Calu3 (cell line): ENCODE data around the gene NCEH1. TPM values are rescaled to one million over a fixed set of nuclear protein-coding genes. Genes with fewer than 3 reads are reported as not detected.

Experiments
- BruUV-seq: library from RNA; stranded (reverse); fragments of 400-500 nt; replicated peaks from 2 replicates; lab custom pipeline; 2021; lab: Mats Ljungman, UMichigan
- CTCF ChIA-PET: fragments of 300-600 bp; sonication (Branson Sonifier 250); formaldehyde crosslinking; loops from one replicate; lab custom pipeline; 2022; ENCODE audit warnings: antibody characterized with exemption; lab: Charles Lee
- DNase-seq: peaks from one replicate; pipeline ENCODE4 v3.0.0; 2022
- H3K27ac Mint-ChIP-seq: one replicate; pipeline ENCODE4 v1.8.0; 2022; ENCODE audit warnings: mixed read lengths; ENCODE audit not compliant: unreplicated experiment
- H3K27me3 Mint-ChIP-seq: one replicate; pipeline ENCODE4 v1.8.0; 2022; ENCODE audit warnings: mixed read lengths; ENCODE audit not compliant: unreplicated experiment
- H3K36me3 Mint-ChIP-seq: one replicate; pipeline ENCODE4 v1.8.0; 2022; ENCODE audit warnings: mild to moderate bottlenecking, moderate library complexity, mixed read lengths; ENCODE audit not compliant: insufficient read depth, unreplicated experiment
- H3K4me1 Mint-ChIP-seq: one replicate; pipeline ENCODE4 v1.8.0; 2022; ENCODE audit warnings: mild to moderate bottlenecking, low read depth, mixed read lengths; ENCODE audit not compliant: unreplicated experiment
- H3K4me3 Mint-ChIP-seq: one replicate; pipeline ENCODE4 v1.8.0; 2022; ENCODE audit warnings: mild to moderate bottlenecking, low read depth, moderate library complexity, mixed read lengths; ENCODE audit not compliant: unreplicated experiment
- H3K9me3 Mint-ChIP-seq: one replicate; pipeline ENCODE4 v1.8.0; 2022; ENCODE audit warnings: low read depth, mixed read lengths; ENCODE audit not compliant: unreplicated experiment
- intact Hi-C: fragments of 100-400 bp; cut with micrococcal nuclease; formaldehyde crosslinking; loops from one replicate; pipeline ENCODE4 v1.10.0; 2022; ENCODE audit not compliant: unreplicated experiment
- total RNA-seq: library from RNA; stranded (reverse); gene quantifications from 2 replicates; pipeline ENCODE4 v1.2.3, GENCODE V29; 2022
- TF ChIP-seq, protein P1 (sequence below): fragments of 200-600 bp; IDR thresholded peaks from one replicate; pipeline ENCODE4 v1.8.0; 2022; ENCODE audit warnings: antibody characterized with exemption; ENCODE audit not compliant: unreplicated experiment

NCEH1 gene
- total RNA-seq, 1 experiment from 2014 or later: 163 TPM

DNA sequence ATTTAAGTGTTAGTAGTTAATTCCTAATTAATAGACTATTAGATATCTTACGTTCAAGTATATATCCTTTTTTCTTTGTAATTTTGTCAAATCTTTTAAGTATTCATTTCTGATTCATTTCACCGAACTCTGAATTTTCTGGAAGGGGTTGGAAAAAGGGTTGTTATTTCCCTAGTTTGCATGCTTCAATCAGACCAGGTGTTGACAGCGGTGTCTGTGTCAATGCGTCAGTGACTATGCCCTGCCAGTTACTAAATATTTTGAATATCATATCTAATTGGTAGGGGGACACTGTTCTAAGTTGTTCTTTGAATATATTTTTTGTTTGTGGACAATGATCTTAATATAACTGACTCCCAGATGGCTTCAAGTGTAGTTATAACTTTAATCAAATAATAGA is 124.9 kb downstream of the NCEH1 start:
- BruUV-seq: no TSS peak
- Mint-ChIP-seq H3K9me3 (peaks cover 5% of the 10 kb centered on the region), H3K27ac (no peak overlapping the region), H3K4me1 (peaks cover 4% of the 10 kb centered on the region), H3K4me3 (no peak overlapping the region), H3K36me3 (no peaks in the 10 kb centered on the region), H3K27me3 (no peaks in the 10 kb centered on the region)
- DNase-seq: no peak
- intact Hi-C loops: no loop called here
- CTCF ChIA-PET: interaction anchor here (0.9 to 1.7 kb wide), 2 partner anchors 10 to 69 kb away, joined by 3 to 7 read pairs; no protein-coding TSS in a partner anchor
- TF ChIP-seq, protein P1, sequence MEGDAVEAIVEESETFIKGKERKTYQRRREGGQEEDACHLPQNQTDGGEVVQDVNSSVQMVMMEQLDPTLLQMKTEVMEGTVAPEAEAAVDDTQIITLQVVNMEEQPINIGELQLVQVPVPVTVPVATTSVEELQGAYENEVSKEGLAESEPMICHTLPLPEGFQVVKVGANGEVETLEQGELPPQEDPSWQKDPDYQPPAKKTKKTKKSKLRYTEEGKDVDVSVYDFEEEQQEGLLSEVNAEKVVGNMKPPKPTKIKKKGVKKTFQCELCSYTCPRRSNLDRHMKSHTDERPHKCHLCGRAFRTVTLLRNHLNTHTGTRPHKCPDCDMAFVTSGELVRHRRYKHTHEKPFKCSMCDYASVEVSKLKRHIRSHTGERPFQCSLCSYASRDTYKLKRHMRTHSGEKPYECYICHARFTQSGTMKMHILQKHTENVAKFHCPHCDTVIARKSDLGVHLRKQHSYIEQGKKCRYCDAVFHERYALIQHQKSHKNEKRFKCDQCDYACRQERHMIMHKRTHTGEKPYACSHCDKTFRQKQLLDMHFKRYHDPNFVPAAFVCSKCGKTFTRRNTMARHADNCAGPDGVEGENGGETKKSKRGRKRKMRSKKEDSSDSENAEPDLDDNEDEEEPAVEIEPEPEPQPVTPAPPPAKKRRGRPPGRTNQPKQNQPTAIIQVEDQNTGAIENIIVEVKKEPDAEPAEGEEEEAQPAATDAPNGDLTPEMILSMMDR: no peak

DNA sequence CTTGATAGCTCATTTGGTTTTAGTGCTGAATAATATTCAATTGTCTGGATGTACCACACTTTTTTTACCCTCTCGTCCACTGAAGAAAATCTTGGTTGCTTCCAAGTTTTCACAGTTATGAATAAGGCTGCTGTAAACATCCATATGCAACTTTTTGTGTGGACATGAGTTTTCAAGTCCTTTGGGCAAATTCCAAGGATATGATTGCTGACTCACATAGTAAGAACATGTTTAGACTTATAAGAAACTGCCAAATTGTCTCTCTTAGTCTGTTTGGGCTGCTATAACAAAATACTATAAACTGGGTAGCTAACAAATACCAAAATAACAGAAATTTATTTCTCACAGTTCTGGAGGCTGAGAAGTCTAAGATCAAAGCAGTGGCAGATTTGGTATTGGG is 128.2 kb downstream of the NCEH1 start:
- BruUV-seq: no TSS peak
- TF ChIP-seq, protein P1: no peak
- peaks cover 2% of the 10 kb centered on the region for H3K9me3 Mint-ChIP-seq
- H3K36me3 Mint-ChIP-seq: no peaks in the 10 kb centered on the region
- H3K4me3 Mint-ChIP-seq: no peak overlapping the region
- peaks cover 10% of the 10 kb centered on the region for H3K4me1 Mint-ChIP-seq
- no peaks in the 10 kb centered on the region for H3K27me3 Mint-ChIP-seq
- no peak overlapping the region for H3K27ac Mint-ChIP-seq
- CTCF ChIA-PET: no interaction called here
- intact Hi-C loops: no loop called here
- no peak for DNase-seq

DNA sequence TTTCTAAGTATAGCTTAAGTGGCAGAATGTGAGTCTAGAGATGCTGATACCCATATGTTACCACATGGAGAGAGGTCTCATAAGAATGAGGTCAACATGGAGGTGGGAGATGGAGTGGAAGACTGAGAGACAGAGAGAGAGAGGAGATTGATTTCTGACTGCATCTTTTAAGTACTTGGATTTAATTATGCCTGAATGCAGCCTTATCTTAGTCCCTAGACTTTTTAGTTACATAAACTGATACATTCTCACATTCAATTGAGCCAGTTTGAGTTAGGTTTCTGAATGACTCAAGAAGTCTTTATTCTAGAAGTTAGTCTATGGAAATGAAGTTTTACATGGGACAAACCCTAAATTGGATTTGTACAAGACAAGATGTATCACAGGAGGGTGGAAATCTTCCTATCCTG is 129.1 kb downstream of the NCEH1 start:
- no TSS peak for BruUV-seq
- H3K27me3 Mint-ChIP-seq: no peaks in the 10 kb centered on the region
- peaks cover 4% of the 10 kb centered on the region for H3K9me3 Mint-ChIP-seq
- intact Hi-C loops: no loop called here
- CTCF ChIA-PET: no interaction called here
- DNase-seq: no peak
- H3K4me1 Mint-ChIP-seq: peaks cover 10% of the 10 kb centered on the region
- TF ChIP-seq, protein P1: no peak
- H3K36me3 Mint-ChIP-seq: no peaks in the 10 kb centered on the region
- H3K4me3 Mint-ChIP-seq: no peak overlapping the region
- no peak overlapping the region for H3K27ac Mint-ChIP-seq

DNA sequence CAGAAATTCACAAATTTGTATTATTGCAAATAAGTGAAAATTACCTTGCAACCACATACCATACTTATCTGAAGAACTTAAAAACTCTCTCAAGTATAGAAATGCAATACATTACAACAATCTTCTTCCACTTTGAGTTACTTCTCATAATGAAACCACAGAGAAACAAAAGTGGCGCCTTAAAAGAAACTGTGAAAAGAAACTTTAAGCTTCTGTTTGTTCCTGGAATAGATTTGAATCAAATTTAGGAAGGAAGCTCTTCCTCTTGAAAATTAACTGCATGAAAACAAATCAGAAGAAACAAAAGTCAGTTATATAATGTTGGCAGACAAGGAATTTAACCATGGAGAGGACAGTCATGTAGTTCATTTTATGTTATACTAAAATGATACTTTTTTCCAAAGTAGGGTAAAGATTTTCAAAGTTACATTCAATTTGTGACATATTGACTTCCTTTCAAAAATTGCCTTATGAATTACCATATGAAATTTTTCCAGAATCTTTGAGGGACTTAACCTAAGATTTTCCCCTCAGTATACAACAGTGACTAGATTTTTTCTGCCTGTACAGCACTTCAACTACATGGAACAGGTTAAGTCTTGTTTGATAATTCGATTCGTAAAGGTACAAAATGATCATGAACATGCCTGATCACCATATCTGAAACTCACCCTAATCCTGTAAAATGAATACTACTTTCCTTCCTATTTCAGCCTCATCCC is 130.0 kb downstream of the NCEH1 start:
- H3K9me3 Mint-ChIP-seq: peaks cover 4% of the 10 kb centered on the region
- BruUV-seq: no TSS peak
- TF ChIP-seq, protein P1: no peak
- no peaks in the 10 kb centered on the region for H3K27me3 Mint-ChIP-seq
- H3K4me1 Mint-ChIP-seq: peaks cover 10% of the 10 kb centered on the region
- intact Hi-C loops: no loop called here
- no peaks in the 10 kb centered on the region for H3K36me3 Mint-ChIP-seq
- no peak overlapping the region for H3K4me3 Mint-ChIP-seq
- CTCF ChIA-PET: no interaction called here
- DNase-seq: no peak
- H3K27ac Mint-ChIP-seq: no peak overlapping the region

Other genes with a start within 250 kb of the NCEH1 start
- 41.4 and 58.7 TPM in 2 replicates for gene TNFSF10, start 187.6 kb downstream of the NCEH1 start, total RNA-seq
- 170 and 201 TPM in 2 replicates for gene ECT2, start 39.7 kb upstream of the NCEH1 start, total RNA-seq